Right lobe of liver (tissue), 4 donors: Measurements from ENCODE around the gene ZFYVE19.

Experiments
- POLR2A ChIP-seq: fragments of 450-650 bp; IDR thresholded peaks from one replicate; pipeline ENCODE4 v1.6.1; 2017; ENCODE audit warnings: antibody characterized with exemption, mild to moderate bottlenecking
- TF ChIP-seq, protein P1 (sequence below), 4 donors: fragments of 200-600 bp in 3 of 4; fragments of 450-650 bp in 1 of 4; IDR thresholded peaks; one replicate each; pipeline versions ENCODE4 v1.5.1 to v1.8.0; 2016 to 2022; ENCODE audit warnings: antibody characterized with exemption in 4 of 4, mild to moderate bottlenecking in 2 of 4
- donor health status: DM: no; HTN: no; CAD: no.
- donor health status: DM: no; HTN: no; CAD: no.
- donor health status: DM: no; HTN: yes; CAD: no.

DNA sequence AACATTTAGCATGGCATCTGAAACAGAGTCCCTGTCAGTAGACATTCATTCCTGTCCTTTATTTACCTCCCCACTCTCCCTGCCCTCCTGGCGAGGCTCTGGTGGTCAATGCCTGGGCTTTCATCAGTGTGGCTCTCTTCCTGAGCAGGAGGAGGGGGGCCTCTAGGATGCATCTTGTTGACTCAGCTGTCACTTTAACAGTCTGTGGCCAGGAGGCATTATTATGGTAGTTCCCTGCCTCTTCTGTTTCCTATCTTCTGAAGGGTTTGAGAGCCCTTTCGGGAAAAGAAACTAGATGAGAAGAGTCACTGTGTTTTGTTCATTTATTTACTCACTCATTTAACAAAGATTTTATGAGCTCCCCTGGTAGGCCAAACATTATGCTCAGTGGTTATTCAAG lies 24.0 kb downstream of the ZFYVE19 start:
- TF ChIP-seq, protein P1, sequence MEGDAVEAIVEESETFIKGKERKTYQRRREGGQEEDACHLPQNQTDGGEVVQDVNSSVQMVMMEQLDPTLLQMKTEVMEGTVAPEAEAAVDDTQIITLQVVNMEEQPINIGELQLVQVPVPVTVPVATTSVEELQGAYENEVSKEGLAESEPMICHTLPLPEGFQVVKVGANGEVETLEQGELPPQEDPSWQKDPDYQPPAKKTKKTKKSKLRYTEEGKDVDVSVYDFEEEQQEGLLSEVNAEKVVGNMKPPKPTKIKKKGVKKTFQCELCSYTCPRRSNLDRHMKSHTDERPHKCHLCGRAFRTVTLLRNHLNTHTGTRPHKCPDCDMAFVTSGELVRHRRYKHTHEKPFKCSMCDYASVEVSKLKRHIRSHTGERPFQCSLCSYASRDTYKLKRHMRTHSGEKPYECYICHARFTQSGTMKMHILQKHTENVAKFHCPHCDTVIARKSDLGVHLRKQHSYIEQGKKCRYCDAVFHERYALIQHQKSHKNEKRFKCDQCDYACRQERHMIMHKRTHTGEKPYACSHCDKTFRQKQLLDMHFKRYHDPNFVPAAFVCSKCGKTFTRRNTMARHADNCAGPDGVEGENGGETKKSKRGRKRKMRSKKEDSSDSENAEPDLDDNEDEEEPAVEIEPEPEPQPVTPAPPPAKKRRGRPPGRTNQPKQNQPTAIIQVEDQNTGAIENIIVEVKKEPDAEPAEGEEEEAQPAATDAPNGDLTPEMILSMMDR (IDR thresholded peaks at IDR 0.05), result no peak
- no peak for TF ChIP-seq POLR2A
